Astrocyte (in vitro differentiated cells and primary cell): Measurements from ENCODE around the gene RPS6KA2.

Experiments
- EZH2 ChIP-seq: IDR thresholded peaks from 2 replicates; pipeline ENCODE4 v1.6.1; 2012; ENCODE audit warnings: mild to moderate bottlenecking, low read length, inconsistent platforms; ENCODE audit not compliant: insufficient read depth
- TF ChIP-seq, protein P1 (sequence below): IDR thresholded peaks from 2 replicates; pipeline ENCODE4 v1.5.1; 2011; ENCODE audit warnings: low read depth, mild to moderate bottlenecking, inconsistent platforms, low read length, moderate library complexity; ENCODE audit not compliant: insufficient read depth

DNA sequence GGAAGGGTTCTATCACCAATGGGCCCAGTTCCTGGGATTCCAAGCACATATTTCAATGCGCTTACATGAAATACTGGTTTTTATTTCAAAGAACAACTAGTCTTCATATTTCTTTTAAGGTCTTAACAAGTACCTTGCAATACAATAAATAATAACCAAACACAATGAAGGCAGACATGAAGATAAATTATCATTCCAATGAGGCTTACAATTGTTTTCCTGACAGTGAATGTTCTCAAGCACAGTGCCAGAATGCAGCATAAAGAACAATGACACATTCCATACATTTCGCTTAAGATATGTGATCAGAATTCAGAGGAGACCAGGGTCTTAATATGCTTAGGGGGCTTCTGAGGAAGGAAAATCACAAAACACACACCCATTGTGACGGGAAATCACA, 66.8 kb downstream of the RPS6KA2 start:
- TF ChIP-seq, protein P1, sequence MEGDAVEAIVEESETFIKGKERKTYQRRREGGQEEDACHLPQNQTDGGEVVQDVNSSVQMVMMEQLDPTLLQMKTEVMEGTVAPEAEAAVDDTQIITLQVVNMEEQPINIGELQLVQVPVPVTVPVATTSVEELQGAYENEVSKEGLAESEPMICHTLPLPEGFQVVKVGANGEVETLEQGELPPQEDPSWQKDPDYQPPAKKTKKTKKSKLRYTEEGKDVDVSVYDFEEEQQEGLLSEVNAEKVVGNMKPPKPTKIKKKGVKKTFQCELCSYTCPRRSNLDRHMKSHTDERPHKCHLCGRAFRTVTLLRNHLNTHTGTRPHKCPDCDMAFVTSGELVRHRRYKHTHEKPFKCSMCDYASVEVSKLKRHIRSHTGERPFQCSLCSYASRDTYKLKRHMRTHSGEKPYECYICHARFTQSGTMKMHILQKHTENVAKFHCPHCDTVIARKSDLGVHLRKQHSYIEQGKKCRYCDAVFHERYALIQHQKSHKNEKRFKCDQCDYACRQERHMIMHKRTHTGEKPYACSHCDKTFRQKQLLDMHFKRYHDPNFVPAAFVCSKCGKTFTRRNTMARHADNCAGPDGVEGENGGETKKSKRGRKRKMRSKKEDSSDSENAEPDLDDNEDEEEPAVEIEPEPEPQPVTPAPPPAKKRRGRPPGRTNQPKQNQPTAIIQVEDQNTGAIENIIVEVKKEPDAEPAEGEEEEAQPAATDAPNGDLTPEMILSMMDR, result no peak
- TF ChIP-seq EZH2, result no peak
